Stimulated activated CD8-positive, alpha-beta memory T cell treated with anti-CD3 and anti-CD28 coated beads, Interleukin-2, amount 100 ng/mL, for 1 hour (primary cell): ENCODE data around the gene SERTM1.

ENCODE experiments used
- DNase-seq, 2 donors: peaks; one replicate each; pipeline ENCODE4 v3.0.0-alpha.2; 2020; ENCODE audit warnings: low read depth in 2 of 2

Gene SERTM1

GRCh38 chr13:36710396-36710795 lies 36.6 kb downstream of the SERTM1 start:
- DNase-seq: no peak

- no peak for DNase-seq
These were observed 38.5 kb downstream of the SERTM1 start for GRCh38 chr13:36712290-36712689.

GRCh38 chr13:36712770-36713169 lies 39.0 kb downstream of the SERTM1 start:
- no peak for DNase-seq

- no peak for DNase-seq
These were observed 40.1 kb downstream of the SERTM1 start for GRCh38 chr13:36713887-36714286.

- DNase-seq: no peak
These were observed 42.0 kb downstream of the SERTM1 start for GRCh38 chr13:36715841-36716240.

- no peak for DNase-seq
These were observed 43.2 kb downstream of the SERTM1 start for GRCh38 chr13:36717017-36717416.

- DNase-seq: no peak
These were observed 44.2 kb downstream of the SERTM1 start for GRCh38 chr13:36717966-36718545.

- DNase-seq: no peak
These were observed 44.9 kb downstream of the SERTM1 start for GRCh38 chr13:36718686-36719085.

- DNase-seq: no peak
These were observed 50.3 kb downstream of the SERTM1 start for GRCh38 chr13:36724141-36724540.

- DNase-seq: no peak
These were observed 52.1 kb downstream of the SERTM1 start for GRCh38 chr13:36725936-36726335.

GRCh38 chr13:36728006-36728405 lies 54.2 kb downstream of the SERTM1 start:
- no peak for DNase-seq

- no peak for DNase-seq
These were observed 62.4 kb downstream of the SERTM1 start for GRCh38 chr13:36736119-36736726.

GRCh38 chr13:36737524-36738083 lies 63.8 kb downstream of the SERTM1 start:
- DNase-seq: no peak

- DNase-seq: no peak
These were observed 71.6 kb downstream of the SERTM1 start for GRCh38 chr13:36745436-36745835.

GRCh38 chr13:36746051-36746450 lies 72.2 kb downstream of the SERTM1 start:
- no peak for DNase-seq
